Gastroesophageal sphincter (tissue), 4 donors: ENCODE data around the gene DCLK2. TPM values are rescaled to one million over a fixed set of nuclear protein-coding genes. Genes with fewer than 3 reads are reported as not detected.
A peak's percentile ranks its signal among the peaks of the same experiment; 100 is the strongest.

ENCODE experiments used
- ATAC-seq: fragments of 150-250 bp; one replicate; pipeline ENCODE4 v1.9.1; 2016; ENCODE audit warnings: mild to moderate bottlenecking, moderate library complexity
- H3K27ac ChIP-seq, 4 donors: fragments of 200-600 bp; sonication (generic) in 3 of 4; 1 replicate in 3 of 4; 2 replicates in 1 of 4; pipeline ENCODE4 v1.5.1; 2016 to 2019
- H3K27me3 ChIP-seq: fragments of 200-600 bp; sonication (generic); one replicate; pipeline ENCODE4 v1.5.1; 2019
- H3K36me3 ChIP-seq, 2 donors: fragments of 200-600 bp; sonication (generic); one replicate each; pipeline ENCODE4 v1.5.1; 2019; ENCODE audit warnings: control low read depth in 1 of 2
- H3K4me1 ChIP-seq, 3 donors: fragments of 200-600 bp; sonication (generic); 1 replicate in 2 of 3; 2 replicates in 1 of 3; pipeline ENCODE4 v1.5.1; 2016 to 2019; ENCODE audit warnings: control low read depth in 2 of 3
- H3K4me3 ChIP-seq, 2 donors: fragments of 200-600 bp; sonication (generic); one replicate each; pipeline ENCODE4 v1.5.1; 2019; ENCODE audit warnings: mild to moderate bottlenecking in 1 of 2, moderate library complexity in 1 of 2
- H3K9me3 ChIP-seq, 3 donors: fragments of 200-600 bp; sonication (generic); one replicate each; pipeline ENCODE4 v1.5.1; 2017 to 2019; ENCODE audit warnings: control low read depth in 2 of 3
- EP300 ChIP-seq: sonication (generic); formaldehyde crosslinking; IDR thresholded peaks from one replicate; pipeline ENCODE4 v1.6.1; 2017; ENCODE audit warnings: antibody characterized with exemption, mild to moderate bottlenecking
- POLR2A ChIP-seq, 2 donors: fragments of 450-650 bp; IDR thresholded peaks; one replicate each; pipeline ENCODE4 v1.6.1; 2017; ENCODE audit warnings: antibody characterized with exemption in 2 of 2, mild to moderate bottlenecking in 2 of 2, moderate library complexity in 1 of 2
- POLR2AphosphoS5 ChIP-seq: sonication (generic); formaldehyde crosslinking; IDR thresholded peaks from one replicate; pipeline ENCODE4 v1.6.1; 2017; ENCODE audit warnings: antibody characterized with exemption
- WGBS, 2 donors: methylation state at CpG; one replicate each; pipeline ENCODE4 v1.1.5; 2018; ENCODE audit warnings: low coverage in 1 of 2; 5-methylcytosine and 5-hydroxymethylcytosine counted together
- total RNA-seq, 4 donors: library from RNA; depleted of rRNA; stranded (reverse); fragments of >200 nt; gene quantifications; one replicate each; pipeline ENCODE4 v1.1.0, GENCODE V29; 2016
- TF ChIP-seq, protein P1 (sequence below), 4 experiments: fragments of 200-600 bp in 2 of 4; fragments of 450-650 bp in 2 of 4; sonication (generic) in 1 of 4; IDR thresholded peaks; one replicate each; pipeline ENCODE4 v1.5.1; 2017 to 2019; ENCODE audit warnings: antibody characterized with exemption in 4 of 4, mild to moderate bottlenecking in 2 of 4, moderate library complexity in 2 of 4

DCLK2 gene
- total RNA-seq, 4 donors from 2014 or later = 17.1 to 33.0 (median 19.7) TPM

DNA sequence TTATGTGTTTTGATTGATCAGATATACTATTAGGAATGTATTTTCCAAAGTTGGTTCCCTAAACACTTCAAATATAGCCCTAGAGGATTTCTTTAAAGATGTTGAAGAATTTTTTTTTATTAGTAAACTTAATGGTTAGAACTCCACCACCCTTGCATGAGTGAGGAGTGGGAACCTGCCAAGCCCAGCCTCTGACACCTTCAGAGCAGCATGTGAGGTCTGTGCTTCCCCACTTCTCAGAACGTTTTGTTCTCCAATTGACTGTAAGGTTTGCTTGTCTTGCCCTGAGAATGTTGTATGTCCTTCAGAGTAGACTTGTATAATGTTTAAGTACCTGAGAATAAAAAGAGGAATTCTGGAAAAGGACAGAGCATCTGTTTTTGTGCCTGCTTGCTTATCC is 126.8 kb downstream of the DCLK2 start:
- Histone ChIP-seq H3K4me3 (no peak overlapping the region), H3K27me3 (no peaks in the 10 kb centered on the region), H3K4me1 (peaks cover 0 to 22% (median 0%) of the 10 kb centered on the region in 3 donors), H3K27ac (no peak overlapping the region), H3K36me3 (no peaks in the 10 kb centered on the region), H3K9me3 (no peaks in the 10 kb centered on the region)
- no peak for TF ChIP-seq EP300
- TF ChIP-seq, protein P1, sequence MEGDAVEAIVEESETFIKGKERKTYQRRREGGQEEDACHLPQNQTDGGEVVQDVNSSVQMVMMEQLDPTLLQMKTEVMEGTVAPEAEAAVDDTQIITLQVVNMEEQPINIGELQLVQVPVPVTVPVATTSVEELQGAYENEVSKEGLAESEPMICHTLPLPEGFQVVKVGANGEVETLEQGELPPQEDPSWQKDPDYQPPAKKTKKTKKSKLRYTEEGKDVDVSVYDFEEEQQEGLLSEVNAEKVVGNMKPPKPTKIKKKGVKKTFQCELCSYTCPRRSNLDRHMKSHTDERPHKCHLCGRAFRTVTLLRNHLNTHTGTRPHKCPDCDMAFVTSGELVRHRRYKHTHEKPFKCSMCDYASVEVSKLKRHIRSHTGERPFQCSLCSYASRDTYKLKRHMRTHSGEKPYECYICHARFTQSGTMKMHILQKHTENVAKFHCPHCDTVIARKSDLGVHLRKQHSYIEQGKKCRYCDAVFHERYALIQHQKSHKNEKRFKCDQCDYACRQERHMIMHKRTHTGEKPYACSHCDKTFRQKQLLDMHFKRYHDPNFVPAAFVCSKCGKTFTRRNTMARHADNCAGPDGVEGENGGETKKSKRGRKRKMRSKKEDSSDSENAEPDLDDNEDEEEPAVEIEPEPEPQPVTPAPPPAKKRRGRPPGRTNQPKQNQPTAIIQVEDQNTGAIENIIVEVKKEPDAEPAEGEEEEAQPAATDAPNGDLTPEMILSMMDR (IDR thresholded peaks at IDR 0.05) = no peak
- TF ChIP-seq POLR2AphosphoS5 = no peak
- no peak for TF ChIP-seq POLR2A (IDR thresholded peaks at IDR 0.05)
- WGBS, 2 donors = 90% methylated on average over 1 of the region's 1 CpG; no CpG with 5 or more reads in 1 of the 2 donors
- no peak for ATAC-seq

DNA sequence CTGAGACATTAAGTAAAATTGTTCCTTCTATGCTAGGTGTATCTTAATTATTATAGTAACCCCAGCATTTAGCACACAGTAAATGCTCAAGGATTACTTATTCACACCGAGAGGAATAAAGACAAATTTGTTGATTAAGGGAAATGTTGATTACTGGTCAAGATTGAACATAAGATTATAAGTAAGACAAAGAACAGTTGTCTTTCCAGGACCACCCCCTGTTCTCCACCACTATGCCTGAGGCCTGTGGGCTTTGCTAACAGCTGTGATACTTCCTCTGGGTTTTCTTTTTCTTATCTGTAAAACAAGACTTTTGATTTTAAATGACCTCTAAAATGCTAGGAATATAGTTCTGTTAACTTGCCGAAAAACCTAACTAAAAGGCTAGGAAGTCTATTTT is 128.0 kb downstream of the DCLK2 start:
- no peak overlapping the region for H3K27ac ChIP-seq
- peaks cover 0 to 22% (median 0%) of the 10 kb centered on the region in 3 donors for H3K4me1 ChIP-seq
- ATAC-seq = no peak
- no peaks in the 10 kb centered on the region for H3K27me3 ChIP-seq
- H3K4me3 ChIP-seq = no peak overlapping the region
- H3K36me3 ChIP-seq = no peaks in the 10 kb centered on the region
- no peaks in the 10 kb centered on the region for H3K9me3 ChIP-seq
- WGBS, 2 donors = 71 to 93% methylated on average over 2 of the region's 2 CpGs
- TF ChIP-seq EP300 = no peak
- TF ChIP-seq, protein P1 (IDR thresholded peaks at IDR 0.05) = no peak
- TF ChIP-seq POLR2AphosphoS5 = no peak
- TF ChIP-seq POLR2A (IDR thresholded peaks at IDR 0.05) = no peak

DNA sequence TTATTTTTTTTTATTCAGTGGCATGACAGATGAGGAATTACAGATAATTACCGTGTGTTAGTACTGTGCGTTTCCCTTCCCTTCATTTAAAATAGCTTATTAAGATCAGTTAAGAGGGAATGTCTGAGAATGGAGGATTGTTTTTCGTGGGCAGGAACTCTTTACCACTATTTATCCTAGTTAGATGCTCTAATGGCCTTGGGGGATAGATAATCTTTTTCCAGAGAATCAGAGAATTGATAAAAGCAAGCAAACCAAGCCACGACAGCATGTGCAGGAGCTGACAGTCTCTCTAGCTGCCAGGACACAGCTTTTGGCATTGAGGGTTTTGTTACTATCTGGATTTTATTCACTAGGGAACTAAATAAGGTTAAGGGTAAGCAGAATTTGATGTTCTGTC is 128.7 kb downstream of the DCLK2 start:
- H3K4me1 ChIP-seq = peaks cover 0 to 27% (median 0%) of the 10 kb centered on the region in 3 donors
- 58 to 63% methylated on average over 4 of the region's 4 CpGs for WGBS, 2 donors
- TF ChIP-seq EP300 (no peak), POLR2A (IDR thresholded peaks at IDR 0.05) (no peak), POLR2AphosphoS5 (no peak)
- TF ChIP-seq, protein P1 (IDR thresholded peaks at IDR 0.05) = no peak

DNA sequence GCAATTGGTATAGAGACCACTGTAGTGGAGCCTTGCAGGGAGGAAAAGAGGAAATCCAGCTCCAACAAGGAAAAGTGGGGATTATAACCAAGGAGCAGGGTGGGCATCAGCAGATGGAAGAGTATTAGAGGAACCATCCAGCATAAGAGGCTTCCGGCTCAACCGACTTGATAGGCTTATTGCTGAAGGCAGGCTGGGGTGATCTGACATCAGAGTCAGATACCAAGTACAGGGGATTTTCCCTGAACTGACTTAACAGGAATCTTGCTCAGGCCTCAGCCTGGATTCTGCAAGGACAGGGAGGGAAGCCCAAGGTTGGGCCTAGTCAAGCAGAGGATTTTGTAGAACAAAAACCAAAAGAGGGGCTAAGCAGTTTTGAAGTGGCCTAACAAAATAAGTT is 129.6 kb downstream of the DCLK2 start:
- 90 to 93% methylated on average over 2 of the region's 2 CpGs for WGBS, 2 donors
- ATAC-seq = no peak
- Histone ChIP-seq H3K36me3 (no peaks in the 10 kb centered on the region), H3K27me3 (no peaks in the 10 kb centered on the region), H3K4me3 (no peak overlapping the region), H3K9me3 (no peaks in the 10 kb centered on the region), H3K27ac (no peak overlapping the region), H3K4me1 (peaks cover 0 to 30% (median 0%) of the 10 kb centered on the region in 3 donors)
- TF ChIP-seq EP300 (no peak), POLR2A (IDR thresholded peaks at IDR 0.05) (no peak), POLR2AphosphoS5 (no peak)
- TF ChIP-seq, protein P1 (IDR thresholded peaks at IDR 0.05) = no peak

More for the DNA sequence above, 128.7 kb downstream of the DCLK2 start:
- Histone ChIP-seq H3K27me3 (no peaks in the 10 kb centered on the region), H3K9me3 (no peaks in the 10 kb centered on the region), H3K4me3 (no peak overlapping the region), H3K36me3 (no peaks in the 10 kb centered on the region), H3K27ac (no peak overlapping the region)
- no peak for ATAC-seq

DNA sequence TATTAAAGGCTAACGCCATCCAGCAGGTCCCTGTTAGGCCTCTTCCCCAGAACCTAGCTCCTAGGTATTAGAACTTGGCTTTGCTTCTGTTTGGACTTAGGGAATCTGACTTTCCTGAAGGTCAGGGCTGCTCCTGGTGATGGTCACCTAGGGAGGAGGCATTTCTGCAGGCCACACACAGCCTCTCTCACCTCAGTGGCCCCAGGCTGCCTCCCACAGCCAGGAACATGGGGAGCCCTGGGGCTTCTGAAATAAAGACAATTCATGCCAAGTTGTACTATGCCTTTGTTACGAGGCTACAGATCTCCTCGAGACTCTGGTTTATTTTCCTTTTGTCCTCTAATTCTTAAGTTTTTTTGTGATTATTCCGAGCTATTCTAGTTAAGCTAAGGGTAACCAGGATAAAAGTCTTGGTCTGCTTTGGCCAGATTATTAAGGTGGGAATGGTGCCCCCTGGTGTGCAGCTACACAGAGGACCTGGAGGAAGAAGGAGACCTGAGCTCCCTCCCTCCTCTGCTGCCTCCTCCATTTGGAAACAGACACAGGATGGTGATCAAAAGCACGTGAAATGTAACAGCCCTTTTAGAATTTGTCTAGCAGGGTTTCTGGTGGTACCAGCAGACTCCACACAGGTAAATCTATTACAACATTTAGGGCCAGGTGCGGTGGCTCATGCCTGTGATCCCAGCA is 131.0 kb downstream of the DCLK2 start:
- no peaks in the 10 kb centered on the region for H3K27me3 ChIP-seq
- H3K27ac ChIP-seq = no peak overlapping the region
- ATAC-seq = peak; percentile 69
- no peaks in the 10 kb centered on the region for H3K36me3 ChIP-seq
- H3K4me3 ChIP-seq = no peak overlapping the region
- TF ChIP-seq POLR2A (IDR thresholded peaks at IDR 0.05) (no peak), EP300 (no peak), POLR2AphosphoS5 (no peak)
- TF ChIP-seq, protein P1 (IDR thresholded peaks at IDR 0.05) = peak; percentile 18 to 74 (median 70)
- WGBS, 2 donors = 61 to 74% methylated on average over 3 to 4 of the region's 6 CpGs
- H3K4me1 ChIP-seq = peaks cover 0 to 30% (median 0%) of the 10 kb centered on the region in 3 donors
- H3K9me3 ChIP-seq = no peaks in the 10 kb centered on the region
